A549 (cell line): ENCODE measurements around the gene ICAM2.

Source experiments
- CTCF ChIP-seq: fragments of >200 bp; sonication (Bioruptor Twin); formaldehyde crosslinking; IDR thresholded peaks from 3 replicates; pipeline ENCODE4 v1.5.1; 2016
- MAFK ChIP-seq: fragments of 450-650 bp; IDR thresholded peaks from 2 replicates; pipeline ENCODE4 v1.6.1; 2014; ENCODE audit not compliant: partially characterized antibody
- PBX3 ChIP-seq: IDR thresholded peaks from 2 replicates; pipeline ENCODE4 v1.6.1; 2012
- RFX5 ChIP-seq: fragments of 450-650 bp; IDR thresholded peaks from 2 replicates; pipeline ENCODE4 v1.7.1; 2014; ENCODE audit warnings: antibody characterized with exemption, mild to moderate bottlenecking, moderate library complexity

GRCh38 chr17:64037802-64038201 lies 17.4 kb upstream of the ICAM2 start:
- TF ChIP-seq RFX5 (no peak), MAFK (no peak), CTCF (no peak), PBX3 (no peak)
